Activated CD4-positive, CD25-positive, alpha-beta regulatory T cell treated with anti-CD3 and anti-CD28 coated beads, Interleukin-2, amount 50 U/mL, for 24 hours (primary cell): ENCODE data around the gene KIF18B.

Experiments
- ATAC-seq, 2 donors: fragments of 150-1000 bp; cut with Tn5 transposase; one replicate each; pipeline ENCODE4 v1.10.0; 2021; ENCODE audit warnings: mild to moderate bottlenecking in 1 of 2, moderate library complexity in 1 of 2

The KIF18B gene

DNA sequence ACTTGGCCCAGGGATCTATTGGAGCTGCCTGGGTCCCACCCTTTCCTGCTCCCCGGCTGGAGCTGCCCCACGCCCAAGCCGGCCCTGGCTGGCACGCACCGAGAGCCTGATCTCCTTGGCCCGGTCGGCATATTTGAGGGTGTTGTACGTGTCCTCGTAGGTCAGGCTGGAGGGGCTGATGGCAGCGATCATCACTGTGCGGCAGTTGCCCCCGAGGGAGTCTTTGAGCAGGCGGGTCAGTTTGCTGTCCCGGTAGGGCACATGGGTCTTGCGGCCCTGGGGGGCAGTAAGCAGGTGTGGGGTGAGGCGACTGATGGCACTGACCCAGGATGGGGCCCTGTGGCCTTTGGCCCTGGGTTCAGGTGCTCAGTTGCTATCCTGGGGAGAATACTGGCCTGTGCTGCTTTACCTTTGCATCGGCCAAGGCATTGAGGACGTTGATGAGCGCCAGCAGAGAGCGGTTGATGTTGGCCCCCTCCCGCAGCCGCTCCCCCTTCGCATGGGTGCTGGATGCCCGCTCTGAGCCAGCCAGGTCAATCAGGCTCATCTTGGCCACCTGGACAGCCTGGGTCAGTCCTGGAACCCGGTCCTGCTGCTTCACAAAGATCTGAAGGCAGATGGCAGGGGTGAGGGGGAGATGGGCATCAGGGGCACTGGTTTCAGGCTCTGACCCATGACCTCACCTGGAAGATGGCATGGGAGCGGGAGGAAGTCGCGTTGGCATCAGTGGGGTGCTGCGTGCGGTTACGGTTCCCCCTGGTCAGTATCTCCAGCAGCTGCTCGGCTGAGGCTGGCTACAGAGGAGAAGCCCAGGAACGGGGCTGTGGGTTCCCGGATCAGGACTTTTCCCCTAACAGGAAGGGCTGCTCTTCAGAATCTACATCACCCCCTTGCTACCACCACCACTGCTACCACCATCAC, 13.5 kb downstream of the KIF18B start:
- ATAC-seq: no peak

GRCh38 chr17:44932787-44933097, 14.8 kb downstream of the KIF18B start:
- ATAC-seq: no peak

- ATAC-seq: no peak
Observed at GRCh38 chr17:44932096-44932786, 15.3 kb downstream of the KIF18B start.

- no peak for ATAC-seq
Observed at GRCh38 chr17:44931376-44931775, 16.2 kb downstream of the KIF18B start.

GRCh38 chr17:44930667-44931066, 16.9 kb downstream of the KIF18B start:
- no peak for ATAC-seq

DNA sequence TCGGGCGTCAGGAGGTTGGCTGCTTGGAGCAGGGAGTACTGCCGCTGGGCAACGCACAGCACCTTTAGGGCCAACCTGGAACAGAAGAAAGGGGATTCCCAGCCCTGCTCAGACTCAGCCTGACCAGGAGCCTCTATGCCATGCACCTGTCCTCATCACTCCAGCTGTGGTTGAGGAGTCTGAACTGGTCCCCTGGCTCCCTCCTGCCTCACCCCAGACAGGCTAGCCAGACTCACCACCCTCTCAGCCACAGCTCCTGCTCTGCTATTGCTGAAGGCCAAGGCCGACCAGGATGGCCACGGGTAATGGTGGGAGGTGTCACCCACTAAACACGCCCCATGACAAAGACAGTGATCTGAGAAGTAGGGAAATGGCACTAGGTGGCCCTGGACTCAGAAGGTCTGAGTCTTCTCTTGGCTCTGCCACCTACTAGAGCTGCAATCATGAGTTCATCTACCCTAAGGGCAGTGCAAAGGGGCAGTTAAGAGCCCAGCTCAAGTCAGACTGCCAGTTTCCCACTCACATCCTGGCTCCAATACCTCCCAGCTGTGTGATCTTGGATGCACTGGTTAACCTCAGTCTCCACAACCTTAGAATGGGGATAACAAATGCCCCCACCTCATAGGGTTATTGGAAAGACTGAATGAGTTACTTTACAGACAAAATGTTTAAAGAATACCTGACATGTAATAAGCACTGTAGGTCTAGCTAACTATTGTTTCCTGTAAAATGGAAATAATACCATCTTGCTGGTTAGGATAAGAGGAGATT, 18.4 kb downstream of the KIF18B start:
- no peak for ATAC-seq

GRCh38 chr17:44928136-44928535, 19.4 kb downstream of the KIF18B start:
- ATAC-seq: no peak

DNA sequence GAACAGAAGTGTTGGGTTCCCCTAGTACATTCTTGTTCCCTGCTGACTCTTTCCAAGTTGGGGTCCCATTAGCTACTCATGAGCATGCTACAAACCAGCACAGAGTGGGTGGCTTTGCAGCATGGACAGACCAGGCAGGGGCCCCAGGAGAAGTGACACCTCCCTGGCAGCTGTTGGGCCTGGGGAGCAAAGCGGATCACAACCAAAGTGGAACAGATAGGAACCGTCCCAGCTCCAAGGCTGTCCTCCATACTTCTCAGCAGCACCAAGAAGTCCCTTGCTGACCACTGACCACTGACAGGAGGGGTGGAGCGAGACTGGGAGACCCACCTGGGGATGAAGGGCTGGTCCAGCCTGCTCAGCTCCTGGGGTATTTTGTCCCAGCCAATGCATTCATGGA, 19.9 kb downstream of the KIF18B start:
- no peak for ATAC-seq

DNA sequence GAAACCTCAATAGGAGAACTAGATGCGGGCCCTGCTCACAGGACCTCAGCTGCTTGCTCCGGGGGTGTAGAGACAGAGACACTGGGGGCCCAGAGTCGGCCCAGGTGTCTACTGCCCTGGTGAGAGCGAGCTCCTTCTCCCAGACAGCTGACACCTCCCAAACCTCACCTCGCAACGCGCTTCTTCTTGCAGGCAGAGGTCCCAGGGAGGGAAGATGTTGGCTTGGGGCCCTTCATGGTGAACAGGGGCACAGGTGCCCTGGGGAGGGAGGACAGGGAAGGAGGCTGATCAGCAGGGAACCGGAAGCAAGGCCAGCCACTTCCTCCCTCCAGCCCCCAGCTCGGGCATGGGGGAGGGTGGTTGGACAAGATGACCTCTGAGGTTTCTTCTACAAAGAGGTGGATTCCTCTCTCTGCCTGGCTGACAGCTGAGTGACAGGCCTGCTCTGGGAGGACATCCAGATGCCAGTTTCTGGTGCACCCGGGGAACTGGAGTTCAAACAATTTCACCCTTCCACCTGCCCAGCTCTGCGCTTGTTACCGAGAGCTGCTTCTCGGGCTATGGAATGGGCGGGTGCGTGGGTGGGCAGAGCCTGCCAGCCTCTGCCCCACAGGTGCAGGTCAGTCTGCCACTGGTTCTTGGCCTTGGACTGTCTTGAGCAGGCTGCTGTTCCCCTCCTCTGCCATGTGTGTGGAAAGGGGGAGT, 20.6 kb downstream of the KIF18B start:
- no peak for ATAC-seq

GRCh38 chr17:44925731-44926697, 21.6 kb downstream of the KIF18B start:
- ATAC-seq: no peak

- ATAC-seq: no peak
Observed at GRCh38 chr17:44924107-44924544, 23.4 kb downstream of the KIF18B start.

DNA sequence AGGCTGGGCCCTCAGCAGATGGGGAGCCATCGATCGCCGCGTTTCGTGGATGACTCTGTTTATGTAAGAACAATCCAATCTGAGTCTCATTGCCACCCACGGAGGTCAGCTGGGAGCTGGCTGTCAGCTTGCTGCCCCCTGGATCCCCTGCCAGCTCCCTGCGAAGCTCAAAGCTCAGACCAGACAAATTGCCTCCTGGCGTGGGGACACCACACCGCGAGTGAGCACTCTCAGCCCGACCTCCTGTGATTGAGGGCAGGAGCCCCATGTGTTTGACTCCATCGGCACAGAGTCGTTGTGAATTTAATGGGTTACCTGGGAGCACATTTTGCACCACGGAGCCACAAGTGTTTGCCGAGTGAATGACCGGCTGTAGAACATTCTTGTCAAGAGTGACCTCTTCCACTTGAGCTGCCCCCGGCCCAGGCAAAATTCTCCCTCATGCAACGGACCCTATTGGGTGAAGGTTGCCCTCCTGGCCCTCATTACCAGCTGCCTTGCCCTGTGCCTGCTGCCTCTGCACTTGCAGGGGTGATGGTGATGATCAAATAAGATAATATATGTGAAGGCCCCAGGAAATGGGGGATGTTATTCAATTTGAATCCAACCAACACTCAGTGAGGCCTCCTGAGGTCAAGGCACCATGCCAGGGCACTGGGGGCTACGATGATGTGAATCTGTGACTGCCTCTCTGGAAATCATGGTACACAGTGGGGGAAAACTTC, 24.7 kb downstream of the KIF18B start:
- no peak for ATAC-seq

DNA sequence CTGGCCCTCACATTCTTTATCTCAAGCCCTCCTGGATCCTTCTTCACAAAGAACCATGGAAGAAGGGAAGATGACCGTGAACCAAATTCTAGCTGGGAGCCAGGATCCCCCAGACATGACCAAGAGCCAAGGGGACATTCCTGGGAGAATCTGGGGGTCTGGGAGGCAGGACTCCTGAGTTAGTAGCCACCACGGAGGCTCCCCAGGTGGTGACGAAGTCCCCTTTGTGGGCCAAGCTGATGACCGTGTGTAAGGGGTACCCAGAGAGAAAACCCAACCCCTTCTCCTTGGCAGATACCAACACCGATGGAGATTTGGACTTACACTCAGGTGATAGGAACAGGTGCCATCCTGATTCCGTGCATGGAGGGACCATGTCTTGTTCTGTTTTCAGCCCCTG, 25.4 kb downstream of the KIF18B start:
- no peak for ATAC-seq

GRCh38 chr17:44921122-44921882, 26.3 kb downstream of the KIF18B start:
- no peak for ATAC-seq

GRCh38 chr17:44920565-44920940, 27.0 kb downstream of the KIF18B start:
- ATAC-seq: no peak

GRCh38 chr17:44919885-44920564, 27.5 kb downstream of the KIF18B start:
- peak; percentile 69 to 84 for ATAC-seq

GRCh38 chr17:44919411-44919810, 28.2 kb downstream of the KIF18B start:
- no peak for ATAC-seq

GRCh38 chr17:44918006-44918405, 29.6 kb downstream of the KIF18B start:
- no peak for ATAC-seq

DNA sequence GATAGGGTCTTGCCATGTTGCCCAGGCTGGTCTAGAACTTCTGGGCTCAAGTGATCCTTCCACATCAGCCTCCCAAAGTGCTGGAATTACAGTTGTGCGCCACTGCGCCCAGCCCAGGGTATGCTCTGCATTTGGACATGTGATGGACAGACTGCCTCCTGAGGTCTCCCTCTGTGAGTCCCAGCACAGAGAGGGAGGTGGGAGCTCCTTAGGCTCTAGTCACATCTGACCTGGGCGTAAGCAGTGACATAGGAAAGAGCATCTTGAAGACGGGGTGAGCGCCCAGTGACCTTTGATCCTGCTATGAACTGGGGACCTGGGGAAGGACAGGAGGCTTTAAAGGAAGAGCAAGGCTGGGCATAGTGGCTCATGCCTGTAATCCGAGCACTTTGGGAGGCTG, 30.1 kb downstream of the KIF18B start:
- ATAC-seq: no peak
